DMS53 treated with DMSO at 0.1 percent for 48 hours (cell line): Measurements from ENCODE around the gene ZDHHC1.
"Not testable (repeated sequence)": the region's sequence is repeated elsewhere in the genome, so short reads cannot be mapped to it uniquely, and the experiment has no call there.

Experiments used
- DNase-seq: peaks from one replicate; lab custom pipeline; 2025; ENCODE audit not compliant: unreplicated experiment; lab: John Stamatoyannopoulos, UW

ZDHHC1 gene

GRCh38 chr16:67364600-67365235 is 51.6 kb downstream of the ZDHHC1 start:
- no peak for DNase-seq

GRCh38 chr16:67361038-67361437 is 55.2 kb downstream of the ZDHHC1 start:
- DNase-seq, result no peak

- DNase-seq, result not testable (repeated sequence)
These were observed 56.6 kb downstream of the ZDHHC1 start for GRCh38 chr16:67359540-67360269.

GRCh38 chr16:67357561-67357960 is 58.7 kb downstream of the ZDHHC1 start:
- DNase-seq, result no peak

- DNase-seq, result no peak
These were observed 59.9 kb downstream of the ZDHHC1 start for GRCh38 chr16:67356396-67356795.

GRCh38 chr16:67352463-67352862 is 63.8 kb downstream of the ZDHHC1 start:
- not testable (repeated sequence) for DNase-seq

GRCh38 chr16:67350324-67350723 is 66.0 kb downstream of the ZDHHC1 start:
- no peak for DNase-seq

- DNase-seq, result peak; percentile 30
These were observed 67.1 kb downstream of the ZDHHC1 start for GRCh38 chr16:67349172-67349571.

- peak; percentile 20 for DNase-seq
These were observed 69.9 kb downstream of the ZDHHC1 start for GRCh38 chr16:67346341-67346740.

- no peak for DNase-seq
These were observed 70.9 kb downstream of the ZDHHC1 start for GRCh38 chr16:67345401-67345800.
